Heart left ventricle (tissue), 16 donors: ENCODE data around the gene CD4. TPM values are rescaled to one million over a fixed set of nuclear protein-coding genes. Genes with fewer than 3 reads are reported as not detected.

ENCODE experiments used
- ATAC-seq, 4 donors: fragments of 200-7000 bp; cut with Tn5 transposase; one replicate each; pipeline ENCODE4 v1.9.1; 2020 to 2022; ENCODE audit warnings: moderate library complexity in 4 of 4, mild to moderate bottlenecking in 3 of 4, moderate number of reproducible peaks in 1 of 4
- DNase-seq, 5 donors: peaks; one replicate each; pipeline ENCODE4 v3.0.0-alpha.2; 2020
- H3K27ac ChIP-seq, 12 donors: fragments of 200-600 bp; sonication (generic) in 4 of 12; one replicate each; pipeline versions ENCODE4 v1.5.0 to v1.8.0; 2016 to 2022; ENCODE audit warnings: mild to moderate bottlenecking in 2 of 12
- H3K27me3 ChIP-seq, 9 donors: fragments of 200-600 bp; sonication (generic) in 2 of 9; one replicate each; pipeline versions ENCODE4 v1.5.1 to v1.8.0; 2016 to 2022; ENCODE audit warnings: mild to moderate bottlenecking in 3 of 9
- H3K36me3 ChIP-seq, 9 donors: fragments of 200-600 bp; sonication (generic) in 2 of 9; one replicate each; pipeline versions ENCODE4 v1.5.0 to v1.8.0; 2018 to 2022; ENCODE audit warnings: mild to moderate bottlenecking in 2 of 9
- H3K4me1 ChIP-seq, 12 donors: fragments of 200-600 bp; sonication (generic) in 4 of 12; one replicate each; pipeline versions ENCODE4 v1.5.0 to v1.8.0; 2016 to 2022; ENCODE audit warnings: mild to moderate bottlenecking in 3 of 12
- H3K4me3 ChIP-seq, 12 donors: fragments of 200-600 bp; sonication (generic) in 4 of 12; one replicate each; pipeline versions ENCODE4 v1.5.0 to v1.8.0; 2017 to 2022; ENCODE audit warnings: mild to moderate bottlenecking in 9 of 12, moderate library complexity in 4 of 12
- H3K9me3 ChIP-seq, 12 donors: fragments of 200-600 bp; sonication (generic) in 4 of 12; one replicate each; pipeline versions ENCODE4 v1.5.0 to v1.8.0; 2016 to 2022; ENCODE audit warnings: mild to moderate bottlenecking in 1 of 12
- CTCF ChIP-seq, 12 donors: fragments of 200-600 bp; sonication (generic) in 4 of 12; IDR thresholded peaks; one replicate each; pipeline versions ENCODE4 v1.5.0 to v1.8.0; 2018 to 2022; ENCODE audit warnings: antibody characterized with exemption in 12 of 12, mild to moderate bottlenecking in 5 of 12
- POLR2A ChIP-seq, 2 donors: fragments of 450-650 bp; IDR thresholded peaks; one replicate each; pipeline ENCODE4 v1.6.1; 2017; ENCODE audit warnings: antibody characterized with exemption in 2 of 2, mild to moderate bottlenecking in 2 of 2, moderate library complexity in 2 of 2
- WGBS, 4 donors: extraction: QIAGEN DNeasy Blood & Tissue Kit in 2 of 4; methylation state at CpG; one replicate each; pipeline versions ENCODE4 v1.1.5 to v1.1.7; 2013 to 2018; 5-methylcytosine and 5-hydroxymethylcytosine counted together
- intact Hi-C, 10 donors: fragments of 100-400 bp; cut with DNase I; formaldehyde crosslinking; loops; one replicate each; pipeline versions ENCODE4 v1.11.1 to v1.14.2; 2022
- polyA plus RNA-seq, 2 donors: library from polyadenylated mRNA; stranded (reverse); fragments of 200-250 nt; gene quantifications; one replicate each; pipeline ENCODE4 v1.2.3, GENCODE V29; 2013
- total RNA-seq, 9 donors: library from RNA; depleted of rRNA in 2 of 9; stranded (reverse); fragments of >200 nt in 2 of 9; fragmentation: NEBNext Ultra II Directional in 3 of 9; extraction: Animal tissue kit (Norgen Biotek cat#: 25700) in 3 of 9; gene quantifications; one replicate each; pipeline versions ENCODE4 v1.1.0 to v1.2.4, GENCODE V29; 2016 to 2023
- donor health status: ischemic (EF 13 %, LVEDD 7.1; RV severe dilation, severe dysfunction).
- donor health status: healthy with polysubstance abuse.
- donor health status: DM: no; HTN: yes; CAD: no.
- donor health status: DM: no; HTN: no; CAD: no.
- donor health status: ischemic (EF 25% LVEDD 6.9; RV normal size, moderate dysfunction).
- donor health status: ischemic (EF 25% LVEDD 5.7; RV mildly dilated, moderate dysfunction).
- donor health status: healthy.
- donor health status: DM: yes; HTN: yes; CAD: no.
- donor health status: ischemic (EF 35%, LVEDD 5.7; RV mildly dilated, moderate dysfunction).
- donor health status: nonischemic (EF 11% LVEDD 7.7; RV severe dilation, severe dysfunction).
- donor health status: DM: yes; HTN: yes; CAD: no.
- donor health status: PGD.
- donor health status: ischemic (EF 29% LVEDD 5.4; RV normal size, mild dysfunction).
- donor health status: nonischemic (EF 23%, LVEDD 6.1; RV moderate dilation, normal function).

Gene CD4
- total and polyA plus RNA-seq, 11 donors, result 1.1 to 71.9 (median 4.6) TPM

- Histone ChIP-seq H3K9me3 (no peaks in the 10 kb centered on the region), H3K36me3 (peaks cover 4 to 100% (median 95%) of the 10 kb centered on the region in 9 donors), H3K4me3 (no peak overlapping the region), H3K27ac (no peak overlapping the region), H3K27me3 (no peaks in the 10 kb centered on the region), H3K4me1 (no peaks in the 10 kb centered on the region)
- DNase-seq (peak in 1 of 5 donors; percentile 10), ATAC-seq (no peak)
- intact Hi-C loops, result loop anchor here in 1 of 10 donors (10.0 kb wide), 1 partner anchor 105 kb away; no protein-coding TSS in a partner anchor
- TF ChIP-seq POLR2A (IDR thresholded peaks at IDR 0.05) (no peak), CTCF (IDR thresholded peaks at IDR 0.05) (no peak)
- WGBS, 4 donors, result 93 to 97% (median 97%) methylated on average over 8 to 9 of the region's 9 CpGs
These were observed 70.8 kb downstream of the CD4 start for GRCh38 chr12:6860116-6860515.

GRCh38 chr12:6860942-6861341 is 71.6 kb downstream of the CD4 start:
- ATAC-seq (no peak), DNase-seq (no peak)
- no peaks in the 10 kb centered on the region for H3K4me1 ChIP-seq
- no peak overlapping the region for H3K27ac ChIP-seq
- TF ChIP-seq CTCF (IDR thresholded peaks at IDR 0.05) (no peak), POLR2A (IDR thresholded peaks at IDR 0.05) (no peak)
- intact Hi-C loops, result loop anchor here in 1 of 10 donors (10.0 kb wide), 1 partner anchor 104 kb away; no protein-coding TSS in a partner anchor
- no peak overlapping the region for H3K4me3 ChIP-seq
- no peaks in the 10 kb centered on the region for H3K27me3 ChIP-seq
- H3K36me3 ChIP-seq, result peaks cover 4 to 100% (median 96%) of the 10 kb centered on the region in 9 donors
- H3K9me3 ChIP-seq, result no peaks in the 10 kb centered on the region
- WGBS, 4 donors, result 93 to 97% (median 96%) methylated on average over 7 of the region's 7 CpGs

- ATAC-seq (no peak), DNase-seq (no peak)
- no peak overlapping the region for H3K4me3 ChIP-seq
- H3K4me1 ChIP-seq, result peaks cover 0 to under 1% (median 0%) of the 10 kb centered on the region in 12 donors
- no peak overlapping the region for H3K27ac ChIP-seq
- H3K27me3 ChIP-seq, result no peaks in the 10 kb centered on the region
- 91 to 96% (median 93%) methylated on average over 9 of the region's 9 CpGs for WGBS, 4 donors
- TF ChIP-seq POLR2A (IDR thresholded peaks at IDR 0.05) (no peak), CTCF (IDR thresholded peaks at IDR 0.05) (no peak)
- intact Hi-C loops, result loop anchor here in 1 of 10 donors (10.0 kb wide), 1 partner anchor 103 kb away; no protein-coding TSS in a partner anchor
- peaks cover 4 to 96% (median 92%) of the 10 kb centered on the region in 9 donors for H3K36me3 ChIP-seq
- H3K9me3 ChIP-seq, result no peaks in the 10 kb centered on the region
These were observed 72.1 kb downstream of the CD4 start for GRCh38 chr12:6861391-6861790.

GRCh38 chr12:6863033-6863432 is 73.7 kb downstream of the CD4 start:
- peaks cover 0 to 7% (median 5%) of the 10 kb centered on the region in 12 donors for H3K4me1 ChIP-seq
- H3K4me3 ChIP-seq, result no peak overlapping the region
- H3K9me3 ChIP-seq, result no peaks in the 10 kb centered on the region
- ATAC-seq, result no peak
- H3K27me3 ChIP-seq, result no peaks in the 10 kb centered on the region
- no peak for TF ChIP-seq POLR2A (IDR thresholded peaks at IDR 0.05)
- TF ChIP-seq CTCF (IDR thresholded peaks at IDR 0.05), result no peak
- no peak overlapping the region for H3K27ac ChIP-seq
- intact Hi-C loops, result loop anchor here in 1 of 10 donors (10.0 kb wide), 1 partner anchor 102 kb away; no protein-coding TSS in a partner anchor
- peaks cover 4 to 79% (median 76%) of the 10 kb centered on the region in 9 donors for H3K36me3 ChIP-seq
- 92 to 95% (median 92%) methylated on average over 11 of the region's 11 CpGs for WGBS, 4 donors
- no peak for DNase-seq
